HG03439 (cell line): ENCODE results near the gene KCNJ6.
"Not testable (repeated sequence)": the region's sequence is repeated elsewhere in the genome, so short reads cannot be mapped to it uniquely, and the experiment has no call there.

Experiments
- ATAC-seq: cut with Tn5 transposase; IDR thresholded peaks from one replicate; pipeline ENCODE4 v1.9.1; 2021; ENCODE audit warnings: mild to moderate bottlenecking, moderate library complexity; ENCODE audit not compliant: unreplicated experiment

Gene KCNJ6

GRCh38 chr21:37656899-37657298 lies 259.4 kb downstream of the KCNJ6 start:
- ATAC-seq, result no peak

- no peak for ATAC-seq
Measured at GRCh38 chr21:37655611-37656300, 260.5 kb downstream of the KCNJ6 start.

GRCh38 chr21:37654596-37654995 lies 261.7 kb downstream of the KCNJ6 start:
- ATAC-seq, result no peak

GRCh38 chr21:37653201-37653600 lies 263.1 kb downstream of the KCNJ6 start:
- ATAC-seq, result no peak

GRCh38 chr21:37647781-37648180 lies 268.5 kb downstream of the KCNJ6 start:
- no peak for ATAC-seq

GRCh38 chr21:37646761-37647160 lies 269.5 kb downstream of the KCNJ6 start:
- not testable (repeated sequence) for ATAC-seq

- no peak for ATAC-seq
Measured at GRCh38 chr21:37645848-37646247, 270.4 kb downstream of the KCNJ6 start.

- ATAC-seq, result no peak
Measured at GRCh38 chr21:37644636-37645035, 271.6 kb downstream of the KCNJ6 start.

GRCh38 chr21:37643862-37644261 lies 272.4 kb downstream of the KCNJ6 start:
- not testable (repeated sequence) for ATAC-seq

- no peak for ATAC-seq
Measured at GRCh38 chr21:37642493-37642892, 273.8 kb downstream of the KCNJ6 start.

- no peak for ATAC-seq
Measured at GRCh38 chr21:37639756-37640155, 276.5 kb downstream of the KCNJ6 start.

- ATAC-seq, result no peak
Measured at GRCh38 chr21:37636152-37636860, 280.0 kb downstream of the KCNJ6 start.

GRCh38 chr21:37631319-37632117 lies 284.7 kb downstream of the KCNJ6 start:
- ATAC-seq, result peak; percentile 87

GRCh38 chr21:37630872-37631271 lies 285.4 kb downstream of the KCNJ6 start:
- no peak for ATAC-seq

- no peak for ATAC-seq
Measured at GRCh38 chr21:37628362-37628761, 287.9 kb downstream of the KCNJ6 start.

- no peak for ATAC-seq
Measured at GRCh38 chr21:37627561-37627960, 288.7 kb downstream of the KCNJ6 start.

- ATAC-seq, result no peak
Measured at GRCh38 chr21:37627074-37627473, 289.2 kb downstream of the KCNJ6 start.

GRCh38 chr21:37626320-37626719 lies 289.9 kb downstream of the KCNJ6 start:
- no peak for ATAC-seq

GRCh38 chr21:37623689-37624088 lies 292.6 kb downstream of the KCNJ6 start:
- no peak for ATAC-seq

GRCh38 chr21:37623183-37623582 lies 293.1 kb downstream of the KCNJ6 start:
- ATAC-seq, result no peak

- ATAC-seq, result no peak
Measured at GRCh38 chr21:37622755-37623154, 293.5 kb downstream of the KCNJ6 start.

- ATAC-seq, result no peak
Measured at GRCh38 chr21:37620401-37620800, 295.9 kb downstream of the KCNJ6 start.
